Fibroblast of pulmonary artery (primary cell): ENCODE results near the gene MAP4K4.

Experiments used
- DNase-seq: peaks from one replicate; pipeline ENCODE4 v3.0.0-alpha.2; 2010; ENCODE audit warnings: low read depth
- H3K4me3 ChIP-seq: replicated peaks from 2 replicates; pipeline ENCODE4 v1.5.1; 2011; ENCODE audit warnings: low read depth, mild to moderate bottlenecking, control low read depth, low read length, moderate library complexity
- CTCF ChIP-seq: IDR thresholded peaks from 2 replicates; pipeline ENCODE4 v1.5.1; 2011; ENCODE audit warnings: mild to moderate bottlenecking, control low read depth, low read length, inconsistent platforms; ENCODE audit errors: missing control alignments

Gene MAP4K4

GRCh38 chr2:101823859-101824258, 126.4 kb downstream of the MAP4K4 start:
- no peak overlapping the region for H3K4me3 ChIP-seq
- TF ChIP-seq CTCF: no peak
- DNase-seq: peak; percentile 50

- H3K4me3 ChIP-seq: no peak overlapping the region
- TF ChIP-seq CTCF: no peak
- DNase-seq: no peak
These were observed 129.2 kb downstream of the MAP4K4 start for GRCh38 chr2:101826716-101827115.

GRCh38 chr2:101827246-101827645, 129.7 kb downstream of the MAP4K4 start:
- DNase-seq: peak; percentile 88
- no peak for TF ChIP-seq CTCF
- H3K4me3 ChIP-seq: no peak overlapping the region

DNA sequence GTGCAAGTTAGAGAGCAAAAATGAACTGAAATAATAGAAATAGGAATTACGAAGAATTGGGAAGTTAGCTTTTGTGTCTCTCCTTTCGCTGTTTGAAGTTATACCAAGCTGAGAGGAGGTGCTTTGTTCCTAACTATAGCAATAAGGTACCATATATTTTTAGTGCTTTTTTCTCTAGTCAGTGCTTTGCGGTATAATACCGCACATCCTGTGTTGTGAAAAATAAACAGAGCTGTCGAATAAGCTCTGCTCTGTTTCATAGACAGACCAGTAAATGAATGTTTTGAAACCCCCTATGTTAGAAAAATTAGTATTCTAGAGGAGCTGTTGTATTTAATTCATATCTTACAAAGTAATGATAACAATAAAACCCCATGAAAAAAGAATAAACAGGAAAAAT, 130.8 kb downstream of the MAP4K4 start:
- H3K4me3 ChIP-seq: no peak overlapping the region
- TF ChIP-seq CTCF: no peak
- DNase-seq: no peak

DNA sequence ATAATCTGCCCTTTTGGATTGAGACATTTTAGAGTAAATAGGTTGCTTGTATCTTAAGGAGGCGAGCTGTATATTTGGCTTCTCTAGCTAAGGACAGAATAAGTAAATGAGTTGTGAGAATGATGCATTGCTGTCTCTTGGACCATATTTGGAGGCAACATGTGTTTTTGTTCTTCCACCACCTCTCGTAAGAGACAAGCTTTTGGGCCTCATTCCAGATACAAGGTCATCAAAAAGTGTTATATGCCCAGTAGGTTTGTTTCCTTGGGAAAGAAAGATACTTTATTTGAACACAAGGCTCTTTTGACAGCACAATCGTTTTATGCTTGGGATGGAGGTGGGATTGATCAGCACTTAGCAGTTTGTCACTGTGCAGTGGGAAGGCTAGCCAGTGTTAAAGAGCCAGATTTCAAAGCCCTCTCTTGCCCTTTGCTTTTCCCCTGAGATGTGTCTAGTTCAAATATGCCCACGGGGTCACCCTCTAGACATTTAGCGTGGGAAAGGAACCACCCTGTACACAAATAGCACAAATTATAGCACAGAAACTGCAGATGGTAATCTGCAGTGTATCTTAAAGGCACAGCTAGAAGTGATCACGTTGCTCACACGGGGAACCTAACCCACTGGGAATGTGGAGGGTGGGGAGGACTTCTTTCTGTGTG, 131.3 kb downstream of the MAP4K4 start:
- peak; percentile 60 for DNase-seq
- H3K4me3 ChIP-seq: no peak overlapping the region
- no peak for TF ChIP-seq CTCF

- no peak overlapping the region for H3K4me3 ChIP-seq
- DNase-seq: no peak
- no peak for TF ChIP-seq CTCF
These were observed 131.9 kb downstream of the MAP4K4 start for GRCh38 chr2:101829429-101829828.

- no peak for TF ChIP-seq CTCF
- DNase-seq: no peak
- no peak overlapping the region for H3K4me3 ChIP-seq
These were observed 132.6 kb downstream of the MAP4K4 start for GRCh38 chr2:101830146-101830545.
